Activated effector memory CD4-positive, alpha-beta T cell treated with Interleukin-2 at 50 U/mL for 16 hours (primary cell): Measurements from ENCODE around the gene APOBEC2.
"Not testable (repeated sequence)": the region's sequence is repeated elsewhere in the genome, so short reads cannot be mapped to it uniquely, and the experiment has no call there.

ENCODE experiments used
- DNase-seq: peaks from one replicate; pipeline ENCODE4 v3.0.0-alpha.2; 2020

APOBEC2 gene

GRCh38 chr6:41053041-41053440 is at the start of gene APOBEC2:
Gene APOBEC2, plus strand, starts transcription at chr6:41053202. Its CDS starts 146 bp downstream, at chr6:41053348.
- no peak for DNase-seq

DNA sequence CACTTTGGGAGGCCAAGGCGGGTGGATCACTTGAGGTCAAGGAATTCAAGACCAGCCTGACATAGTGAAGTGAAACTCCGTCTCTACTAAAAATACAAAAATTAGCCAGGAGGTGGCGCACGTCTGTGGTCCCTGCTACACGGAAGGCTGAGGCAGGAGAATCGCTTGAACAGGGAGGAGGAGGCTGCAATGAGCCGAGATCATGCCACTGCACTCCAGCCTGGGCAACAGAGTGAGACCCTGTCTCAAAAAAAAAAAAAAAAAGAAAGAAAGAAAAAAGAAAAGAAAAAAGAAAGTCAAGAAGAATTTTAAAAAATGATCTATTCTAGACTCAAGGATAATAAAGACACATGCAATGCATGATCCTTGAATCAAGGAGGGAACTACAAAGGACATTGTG is 46.8 kb upstream of the APOBEC2 start:
- DNase-seq, result peak; percentile 22

GRCh38 chr6:41006980-41007379 is 46.0 kb upstream of the APOBEC2 start:
- not testable (repeated sequence) for DNase-seq

DNA sequence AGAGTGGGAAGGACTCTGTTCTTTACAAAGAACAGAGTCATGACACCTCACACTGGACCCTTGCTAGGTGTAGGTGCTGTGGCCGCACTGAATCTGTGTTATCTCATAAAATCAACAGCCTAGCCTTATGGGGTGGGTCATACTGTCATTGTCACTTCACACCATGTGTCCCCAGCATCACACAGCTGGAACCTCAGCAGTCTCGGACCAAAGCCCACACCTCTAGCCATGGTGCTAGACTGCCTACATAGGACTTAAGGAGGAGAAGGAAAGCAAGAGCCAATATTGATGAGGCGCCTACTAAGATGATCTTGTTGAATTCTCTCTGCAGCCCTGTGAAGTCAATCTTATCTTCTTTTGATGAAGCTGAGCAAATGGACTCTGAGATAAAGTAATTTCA is 45.0 kb upstream of the APOBEC2 start:
- DNase-seq, result no peak

- no peak for DNase-seq
Measured at GRCh38 chr6:41009669-41010068, 43.3 kb upstream of the APOBEC2 start.

DNA sequence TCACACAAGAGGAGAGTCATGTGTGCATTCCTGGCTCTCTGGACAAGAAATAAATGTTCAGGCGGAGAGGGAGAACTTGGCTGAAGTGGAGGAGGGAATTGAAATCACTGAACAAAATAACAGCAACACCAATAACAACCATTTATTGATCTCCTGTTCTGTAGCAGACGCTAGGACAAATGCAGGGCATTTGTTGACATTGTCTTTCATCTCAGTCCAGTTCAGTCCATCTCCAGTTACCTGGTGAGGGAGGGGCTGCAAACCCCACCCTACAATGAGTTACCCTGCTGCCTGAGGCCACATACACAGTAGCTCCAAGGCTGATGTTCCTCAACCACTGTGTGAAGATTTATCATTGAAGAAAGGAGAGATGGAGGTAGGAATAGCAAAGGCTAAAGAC is 41.3 kb upstream of the APOBEC2 start:
- DNase-seq, result no peak

DNA sequence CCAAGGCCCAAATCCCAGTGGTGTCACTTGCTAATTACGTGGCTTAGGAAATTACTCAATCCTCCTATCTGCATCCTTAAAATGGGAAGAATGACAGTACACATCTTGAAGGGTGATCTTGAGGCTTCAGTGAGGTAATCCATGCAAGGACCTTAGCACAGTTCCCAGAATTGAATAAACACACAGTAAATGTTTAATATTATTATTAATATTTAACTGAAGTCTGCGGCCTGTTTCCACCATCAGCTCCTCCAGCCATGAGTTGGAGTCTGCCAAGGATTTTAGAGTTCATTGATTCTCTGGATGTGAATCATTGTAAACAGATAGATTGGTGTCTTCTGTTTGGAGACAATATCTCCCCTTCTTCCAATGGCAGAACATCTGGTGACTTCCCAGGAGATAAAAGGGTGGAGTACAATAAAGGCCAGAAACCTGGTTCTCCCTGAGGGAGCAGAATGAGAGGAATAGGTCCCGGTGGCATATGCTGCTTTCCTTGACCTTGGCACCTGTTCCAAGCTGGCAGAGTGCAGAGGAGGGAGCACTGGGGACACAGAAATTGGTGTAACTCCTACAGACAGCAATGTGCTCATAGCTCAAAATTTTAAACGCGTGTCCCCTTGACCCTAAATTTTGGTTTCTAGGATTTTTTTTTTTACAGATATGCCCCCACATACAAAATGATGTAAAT is 39.4 kb upstream of the APOBEC2 start:
- no peak for DNase-seq

DNA sequence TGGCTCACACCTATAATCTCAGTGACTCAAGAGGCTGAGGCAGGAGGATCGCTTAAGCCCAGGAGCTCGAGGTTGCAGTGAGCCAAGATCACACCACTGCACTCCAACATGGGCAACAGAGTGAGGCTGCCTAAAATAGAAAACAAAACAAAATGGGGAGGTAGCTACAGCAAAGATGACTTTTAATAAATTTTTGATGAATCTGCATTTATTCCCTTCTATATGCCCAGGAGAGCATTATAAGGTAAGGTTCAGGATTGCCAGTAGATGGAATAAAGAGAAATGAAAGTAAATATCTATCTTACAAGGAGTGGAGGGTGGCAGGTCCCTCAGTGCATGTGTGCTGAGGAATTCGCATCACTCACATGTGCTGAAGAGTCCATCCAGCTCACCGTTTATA is 38.2 kb upstream of the APOBEC2 start:
- DNase-seq, result no peak

DNA sequence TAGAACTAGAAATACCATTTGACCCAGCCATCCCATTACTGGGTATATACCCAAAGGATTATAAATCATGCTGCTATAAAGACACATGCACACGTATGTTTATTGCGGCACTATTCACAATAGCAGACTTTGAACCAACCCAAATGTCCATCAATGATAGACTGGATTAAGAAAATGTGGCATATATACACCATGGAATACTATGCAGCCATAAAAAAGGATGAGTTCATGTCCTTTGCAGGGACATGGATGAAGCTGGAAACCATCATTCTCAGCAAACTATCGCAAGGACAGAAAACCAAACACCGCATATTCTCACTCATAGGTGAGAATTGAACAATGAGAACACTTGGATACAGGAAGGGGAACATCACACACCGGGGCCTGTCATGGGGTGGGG is 37.1 kb upstream of the APOBEC2 start:
- not testable (repeated sequence) for DNase-seq

- DNase-seq, result no peak
Measured at GRCh38 chr6:41017663-41018062, 35.3 kb upstream of the APOBEC2 start.

GRCh38 chr6:41021832-41022231 is 31.2 kb upstream of the APOBEC2 start:
- DNase-seq, result no peak

- no peak for DNase-seq
Measured at GRCh38 chr6:41022294-41022693, 30.7 kb upstream of the APOBEC2 start.

DNA sequence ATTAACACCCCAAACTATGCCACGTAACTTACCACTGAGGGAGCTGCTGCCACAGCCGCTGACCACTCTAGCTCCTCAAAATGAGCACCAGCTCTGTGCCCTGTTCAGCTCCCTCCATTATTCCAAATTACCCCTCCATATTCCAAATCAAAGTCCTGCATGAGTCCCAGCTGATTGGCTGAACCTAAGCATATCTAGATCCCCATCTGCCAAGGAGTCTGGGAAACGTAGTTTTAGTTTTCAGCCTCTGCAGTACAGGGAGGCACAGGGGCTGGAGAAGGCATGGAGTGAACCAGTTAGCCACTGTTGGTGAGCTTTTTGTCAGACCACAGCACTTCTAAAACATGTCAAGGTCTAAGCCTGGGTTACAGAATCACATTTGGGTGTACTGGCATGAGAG is 29.9 kb upstream of the APOBEC2 start:
- DNase-seq, result no peak

DNA sequence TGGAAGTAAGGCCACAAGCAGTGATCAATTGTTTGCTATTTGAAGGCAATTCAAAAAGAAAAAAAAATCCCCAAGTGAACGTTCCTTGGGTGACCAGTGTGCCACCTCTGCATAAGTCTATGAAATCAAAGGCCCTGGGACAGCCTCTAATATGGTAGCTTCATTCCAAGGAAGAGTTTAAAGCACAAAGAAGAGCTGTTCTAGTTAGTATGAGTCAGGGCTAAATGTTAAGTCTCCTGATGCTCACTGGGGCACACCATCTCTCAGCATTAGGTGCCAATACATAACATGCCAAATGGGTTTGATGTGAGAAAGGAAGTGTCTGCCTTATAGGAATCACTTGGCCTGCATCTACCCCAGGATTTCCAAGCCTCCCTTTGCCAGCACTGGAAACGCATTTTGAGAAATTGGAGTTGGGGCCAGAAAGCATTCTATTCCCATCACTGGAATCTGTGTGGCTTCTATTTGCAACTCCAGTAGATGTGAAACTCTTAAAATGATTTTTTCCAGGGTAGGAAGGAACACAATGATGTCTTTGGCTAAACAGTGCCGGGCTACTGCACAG is 27.0 kb upstream of the APOBEC2 start:
- DNase-seq, result no peak

GRCh38 chr6:41027241-41027640 is 25.8 kb upstream of the APOBEC2 start:
- DNase-seq, result no peak

GRCh38 chr6:41027799-41028560 is 25.0 kb upstream of the APOBEC2 start:
- DNase-seq, result peak; percentile 67

- DNase-seq, result no peak
Measured at GRCh38 chr6:41028561-41029412, 24.2 kb upstream of the APOBEC2 start.

DNA sequence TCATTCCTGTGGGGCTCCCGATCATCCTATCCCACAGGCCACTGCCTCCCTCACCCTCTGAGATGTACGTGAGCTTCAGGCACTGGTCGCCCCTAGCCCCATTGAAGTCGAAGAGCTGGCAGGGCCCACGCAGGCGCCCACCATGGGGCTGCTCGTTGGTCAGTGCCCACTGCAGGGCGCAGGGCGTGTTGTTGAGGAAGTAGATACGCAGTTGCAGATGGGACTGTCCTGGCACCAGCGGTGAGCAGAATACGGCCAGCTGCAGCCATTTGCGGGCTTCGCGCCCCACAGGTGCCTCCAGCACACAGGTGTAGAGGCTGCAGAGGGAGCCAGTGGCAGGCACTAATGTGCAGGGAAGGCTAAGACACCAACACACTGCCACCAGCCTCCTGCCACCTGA is 20.2 kb upstream of the APOBEC2 start:
- DNase-seq, result no peak

DNA sequence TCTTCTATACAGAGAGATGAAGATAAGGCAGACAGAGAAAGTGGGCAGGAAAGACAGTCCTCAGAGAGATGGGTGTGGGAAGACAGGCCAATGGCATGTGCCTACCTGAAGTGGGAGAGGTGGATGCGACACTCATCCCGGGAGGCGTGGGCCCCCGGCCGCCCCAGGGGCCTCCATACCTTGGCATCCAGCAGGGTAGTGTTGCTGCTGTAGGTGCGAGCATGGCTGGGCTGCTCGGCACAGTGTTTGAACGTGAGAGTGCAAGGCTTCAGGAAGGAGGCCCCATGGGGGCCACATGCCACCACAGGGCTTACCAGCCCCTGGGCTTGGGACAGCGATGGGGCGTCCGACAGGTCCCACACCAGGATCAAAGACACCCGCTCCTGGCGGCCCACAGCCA is 19.2 kb upstream of the APOBEC2 start:
- no peak for DNase-seq

- no peak for DNase-seq
Measured at GRCh38 chr6:41036186-41036585, 16.8 kb upstream of the APOBEC2 start.

DNA sequence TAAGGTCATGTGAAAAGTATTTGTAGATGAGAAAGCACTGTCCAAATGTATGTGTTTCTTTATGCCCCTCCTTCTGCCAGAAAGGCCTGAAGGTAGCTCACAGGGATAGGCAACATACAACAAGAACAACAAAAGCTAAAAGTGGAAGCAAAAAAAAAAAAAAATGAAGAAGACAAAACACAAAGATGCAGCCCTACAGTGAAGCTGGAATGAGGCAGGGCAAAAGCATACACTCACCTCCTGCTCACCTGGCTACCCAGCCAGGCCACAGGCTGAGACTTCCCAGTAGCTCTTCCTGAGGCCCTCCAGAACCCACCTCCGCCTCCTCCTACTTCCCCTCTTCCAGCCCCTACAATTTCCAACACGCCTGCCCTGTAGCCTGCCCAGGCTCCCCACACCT is 16.4 kb upstream of the APOBEC2 start:
- no peak for DNase-seq

DNA sequence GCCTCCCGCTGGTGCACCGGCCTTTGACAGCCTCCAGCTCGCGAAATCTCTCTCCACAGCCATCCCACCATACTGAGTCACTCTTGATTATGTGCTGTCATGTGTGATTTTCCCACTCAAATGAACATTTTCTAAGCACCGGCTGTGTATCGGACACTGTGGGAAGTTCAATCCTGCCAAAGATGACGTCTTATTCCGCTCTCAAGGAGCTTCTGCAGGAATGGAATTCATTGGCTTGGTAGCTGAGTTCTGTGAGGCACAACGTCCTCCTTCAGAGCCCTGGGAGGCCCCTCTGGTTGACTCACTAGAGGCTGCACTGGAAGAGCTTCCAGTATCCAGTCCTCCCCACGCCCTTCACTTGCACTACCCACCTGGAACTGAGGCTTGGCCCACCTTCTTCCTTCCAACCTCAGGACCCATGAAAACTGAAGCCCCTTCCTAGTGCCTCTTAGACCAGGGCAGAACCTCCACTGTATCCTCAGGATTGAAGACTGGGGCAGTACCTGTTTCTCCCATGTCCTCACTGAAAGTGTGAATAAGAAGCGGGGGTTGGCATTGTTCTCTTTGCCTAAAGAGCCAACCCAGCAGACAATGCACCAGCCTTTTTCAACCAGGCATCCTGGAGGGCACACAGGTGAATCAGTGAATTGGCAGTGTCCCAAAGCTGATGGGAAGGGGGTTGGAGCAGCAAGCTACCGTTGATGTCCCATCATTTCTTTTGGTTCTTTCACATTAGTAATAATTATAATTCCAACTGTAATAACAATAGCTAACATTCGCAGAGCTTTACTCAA is 15.7 kb upstream of the APOBEC2 start:
- DNase-seq, result no peak
